Erythroblast (primary cell): Measurements from ENCODE around the gene CDH18.

ENCODE experiments used
- GATA1 ChIP-seq: IDR thresholded peaks from 2 replicates; pipeline ENCODE4 v1.6.1; 2011; ENCODE audit warnings: low read depth, mild to moderate bottlenecking, control low read depth, low read length, moderate library complexity
- POLR2A ChIP-seq: IDR thresholded peaks from 2 replicates; pipeline ENCODE4 v1.6.1; 2011; ENCODE audit warnings: mild to moderate bottlenecking, low read length

DNA sequence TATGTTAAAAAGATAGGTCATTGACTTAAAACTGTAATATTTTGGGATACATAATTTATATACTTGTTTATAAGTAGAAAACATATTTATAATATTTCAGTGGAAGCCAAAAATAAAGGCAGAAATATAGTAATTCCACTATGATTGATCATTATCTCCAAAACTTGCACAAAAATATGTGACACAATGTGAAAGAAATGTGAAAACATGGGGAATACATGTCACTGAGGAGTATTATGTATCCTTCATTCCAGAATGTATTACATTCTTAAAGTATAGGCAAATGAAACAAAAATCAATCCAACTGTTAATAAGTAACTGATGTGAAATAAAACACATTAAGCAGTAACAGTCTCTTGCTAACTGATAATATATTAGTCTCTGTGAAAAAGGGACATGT, 236.7 kb downstream of the CDH18 start:
- TF ChIP-seq POLR2A (no peak), GATA1 (no peak)
